Measurements from ENCODE around the gene ALG14.
A peak's percentile ranks its signal among the peaks of the same experiment; 100 is the strongest.
"Not testable (repeated sequence)": the region's sequence is repeated elsewhere in the genome, so short reads cannot be mapped to it uniquely, and the experiment has no call there.

ALG14 gene

DNA sequence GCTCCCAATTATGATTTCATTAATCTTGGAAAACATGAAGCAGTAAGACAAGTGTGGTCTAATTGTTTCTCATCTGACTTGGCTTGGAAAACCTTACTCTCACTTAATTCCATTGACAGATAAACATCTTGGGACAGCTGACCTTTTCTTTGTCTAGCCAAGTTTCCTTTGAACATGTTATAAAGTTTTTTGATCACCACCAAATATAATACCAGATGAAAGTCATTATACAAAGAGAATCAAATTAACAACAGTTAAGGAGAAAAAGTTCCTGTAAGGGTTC, 50.2 kb downstream of the ALG14 start:
- DNase-seq (ENCODE audit: low read depth): no peak
- no peak overlapping the region for H3K4me3 ChIP-seq (replicated peaks; ENCODE audit: low read depth, low read length)
- no peak for TF ChIP-seq CTCF (IDR thresholded peaks at IDR 0.05; ENCODE audit: low read length, missing control alignments)

DNA sequence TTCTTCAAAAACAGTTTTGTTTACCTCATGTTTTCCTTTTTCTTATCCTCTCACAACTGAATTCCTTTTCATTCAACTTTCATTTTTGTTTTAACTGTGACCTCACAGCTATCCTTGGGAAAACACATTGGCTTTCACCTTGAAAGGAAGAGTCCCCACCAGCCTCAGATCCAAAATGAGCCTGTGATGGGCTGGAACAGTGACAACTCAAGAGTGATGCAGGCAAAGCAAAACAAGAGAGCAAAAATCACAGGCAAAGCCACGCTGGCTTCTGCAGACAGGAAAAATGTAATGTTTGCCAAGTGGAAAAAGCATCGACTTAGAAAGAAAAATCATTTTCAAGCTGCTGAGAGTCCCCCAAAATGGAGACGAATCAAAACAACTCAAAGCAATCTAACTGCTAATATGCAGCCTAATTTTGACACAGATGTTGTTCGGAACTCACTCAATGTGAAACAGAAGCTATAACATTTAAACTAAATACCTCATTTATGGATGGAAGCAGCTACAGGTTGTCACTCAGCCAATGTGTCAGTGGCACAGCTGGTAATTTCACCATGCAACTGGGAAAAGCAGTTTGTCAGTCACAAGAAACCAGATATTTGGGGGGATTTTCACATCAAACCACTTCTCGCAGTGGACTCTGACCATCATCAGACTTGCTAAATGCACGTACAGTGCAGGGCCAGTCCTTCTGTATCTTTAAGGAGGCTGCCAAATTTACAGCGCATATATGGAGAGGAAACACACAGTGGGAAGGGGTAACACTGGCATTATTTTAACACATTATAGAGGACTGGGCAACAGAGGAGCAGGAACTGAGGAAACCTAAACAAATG, 50.7 kb downstream of the ALG14 start:
- peak overlapping the region; percentile 1 for H3K4me3 ChIP-seq (replicated peaks; ENCODE audit: low read depth, low read length)

DNA sequence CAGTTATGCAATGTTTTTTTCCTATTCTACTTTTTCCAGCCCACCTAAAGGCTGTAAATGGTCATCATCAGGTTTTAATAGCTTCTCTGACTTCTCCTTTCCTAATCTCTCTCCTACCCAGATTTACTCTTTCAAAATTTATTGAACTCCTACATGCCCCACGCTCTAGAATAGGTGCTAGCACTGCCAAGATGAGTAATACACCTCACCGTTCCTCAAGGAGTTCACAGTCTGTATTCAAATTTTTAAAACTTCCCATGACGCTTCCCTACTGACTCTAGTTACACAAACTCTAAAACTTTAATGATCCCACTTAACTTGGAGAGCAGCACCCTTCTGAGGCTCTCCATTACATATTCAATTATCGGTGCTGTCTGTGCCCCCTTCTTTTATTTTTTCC, 51.6 kb downstream of the ALG14 start:
- DNase-seq (ENCODE audit: low read depth): no peak
- no peak overlapping the region for H3K4me3 ChIP-seq (replicated peaks; ENCODE audit: low read depth, low read length)
- no peak for TF ChIP-seq CTCF (IDR thresholded peaks at IDR 0.05; ENCODE audit: low read length, missing control alignments)

More for the DNA sequence above, 50.7 kb downstream of the ALG14 start:
- peak; percentile 33 for DNase-seq (ENCODE audit: low read depth)
- no peak for TF ChIP-seq CTCF (IDR thresholded peaks at IDR 0.05; ENCODE audit: low read length, missing control alignments)

GRCh38 chr1:95019466-95019865, 53.3 kb downstream of the ALG14 start:
- H3K4me3 ChIP-seq (replicated peaks; ENCODE audit: low read depth, low read length); DNase-seq (ENCODE audit: low read depth): not testable (repeated sequence)

DNA sequence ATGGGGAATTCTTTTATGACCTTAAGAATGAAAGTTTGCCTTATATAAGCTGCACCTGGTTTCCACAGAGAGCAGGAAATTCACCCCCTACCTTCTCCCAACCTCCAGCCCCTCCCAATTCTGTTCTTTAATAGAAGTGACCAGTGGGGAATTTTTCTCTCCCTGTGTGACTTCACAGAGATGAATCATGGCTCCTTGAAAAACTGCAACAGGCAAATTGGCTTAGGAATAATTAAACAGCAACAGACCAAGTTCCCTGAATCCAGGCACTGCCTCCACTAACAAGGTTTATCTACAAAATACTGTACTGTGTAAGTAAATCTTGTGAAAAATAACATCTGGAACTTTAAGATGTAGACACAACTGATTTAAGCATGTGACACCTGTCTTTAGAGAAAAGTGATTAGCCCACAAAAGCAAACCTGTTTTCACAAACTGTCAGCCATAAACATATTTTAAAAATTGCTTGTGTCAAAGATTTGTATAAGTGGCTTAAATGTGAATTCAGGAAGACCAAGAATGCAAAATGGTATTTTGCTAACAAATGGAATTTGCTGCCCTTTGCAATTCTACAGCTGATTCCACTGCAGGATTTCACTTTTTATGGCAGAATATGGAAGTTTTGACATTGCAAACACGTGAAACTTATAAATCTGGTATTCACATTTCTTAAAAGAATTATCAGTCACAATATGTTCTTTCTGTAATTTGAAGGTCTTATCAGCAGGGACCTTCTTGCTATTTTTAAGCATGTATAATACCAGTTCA, 54.0 kb downstream of the ALG14 start:
- DNase-seq (ENCODE audit: low read depth): peak; percentile 29
- H3K4me3 ChIP-seq (replicated peaks; ENCODE audit: low read depth, low read length): no peak overlapping the region
- TF ChIP-seq CTCF (IDR thresholded peaks at IDR 0.05; ENCODE audit: low read length, missing control alignments): no peak

GRCh38 chr1:95017775-95018174, 55.0 kb downstream of the ALG14 start:
- no peak for TF ChIP-seq CTCF (IDR thresholded peaks at IDR 0.05; ENCODE audit: low read length, missing control alignments)
- H3K4me3 ChIP-seq (replicated peaks; ENCODE audit: low read depth, low read length): no peak overlapping the region

DNA sequence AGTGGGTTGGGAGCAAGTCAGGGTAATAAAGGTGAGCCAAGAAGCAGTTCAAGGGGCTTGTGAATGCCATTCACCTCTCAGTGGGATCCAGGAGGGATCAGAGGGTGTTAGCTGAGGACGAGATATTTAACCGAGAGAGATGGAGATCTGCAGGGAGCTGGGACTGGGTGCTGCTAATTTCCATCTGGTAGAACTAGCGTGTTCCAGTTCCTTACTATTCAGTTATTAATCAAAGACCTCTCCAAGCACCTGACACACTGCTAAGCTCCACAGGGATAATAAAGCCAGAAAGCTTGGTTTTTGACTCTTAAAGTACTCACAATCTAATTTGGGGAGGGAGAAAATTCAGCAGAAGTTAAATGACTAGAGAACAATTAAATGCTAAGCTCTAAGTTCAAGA, 57.7 kb downstream of the ALG14 start:
- no peak for DNase-seq (ENCODE audit: low read depth)
- no peak for TF ChIP-seq CTCF (IDR thresholded peaks at IDR 0.05; ENCODE audit: low read length, missing control alignments)
- no peak overlapping the region for H3K4me3 ChIP-seq (replicated peaks; ENCODE audit: low read depth, low read length)

More at GRCh38 chr1:95017775-95018174, 55.0 kb downstream of the ALG14 start:
- no peak for DNase-seq (ENCODE audit: low read depth)

Measured in fibroblast of pulmonary artery (primary cell).